ENCODE results near the gene TMEM30B.

Gene TMEM30B

DNA sequence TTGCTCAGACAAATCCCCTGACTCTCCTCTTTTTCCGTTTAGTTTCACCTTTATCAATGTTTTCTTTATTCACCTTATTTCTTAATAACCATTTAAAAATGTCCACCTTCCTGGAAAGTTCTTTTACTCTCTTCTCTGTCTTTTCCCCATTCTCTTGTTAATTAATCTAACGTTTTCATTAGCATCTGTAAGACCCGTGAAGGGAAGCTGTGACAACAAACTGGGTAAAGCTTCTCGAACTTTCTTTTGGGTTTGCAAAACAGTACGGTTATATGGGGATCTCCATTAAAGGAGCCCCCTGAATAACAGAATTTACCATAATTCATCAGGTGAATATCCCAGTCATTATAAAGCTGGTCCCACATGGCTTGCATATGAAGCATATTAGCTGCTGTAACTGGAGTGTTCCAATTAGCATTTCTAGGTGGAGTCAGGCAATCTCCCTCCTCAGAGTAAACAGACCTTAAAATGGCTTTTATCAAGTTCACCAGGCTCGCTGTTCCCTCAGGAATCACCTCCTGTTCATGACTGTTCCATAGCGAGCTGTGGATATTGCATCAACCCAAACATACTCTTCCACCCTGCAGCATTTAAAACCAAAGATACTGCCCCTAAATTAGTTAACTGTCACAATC lies 42.4 kb downstream of the TMEM30B start:
- DNase-seq (ENCODE audit: low read depth in 2 of 2): no peak

DNA sequence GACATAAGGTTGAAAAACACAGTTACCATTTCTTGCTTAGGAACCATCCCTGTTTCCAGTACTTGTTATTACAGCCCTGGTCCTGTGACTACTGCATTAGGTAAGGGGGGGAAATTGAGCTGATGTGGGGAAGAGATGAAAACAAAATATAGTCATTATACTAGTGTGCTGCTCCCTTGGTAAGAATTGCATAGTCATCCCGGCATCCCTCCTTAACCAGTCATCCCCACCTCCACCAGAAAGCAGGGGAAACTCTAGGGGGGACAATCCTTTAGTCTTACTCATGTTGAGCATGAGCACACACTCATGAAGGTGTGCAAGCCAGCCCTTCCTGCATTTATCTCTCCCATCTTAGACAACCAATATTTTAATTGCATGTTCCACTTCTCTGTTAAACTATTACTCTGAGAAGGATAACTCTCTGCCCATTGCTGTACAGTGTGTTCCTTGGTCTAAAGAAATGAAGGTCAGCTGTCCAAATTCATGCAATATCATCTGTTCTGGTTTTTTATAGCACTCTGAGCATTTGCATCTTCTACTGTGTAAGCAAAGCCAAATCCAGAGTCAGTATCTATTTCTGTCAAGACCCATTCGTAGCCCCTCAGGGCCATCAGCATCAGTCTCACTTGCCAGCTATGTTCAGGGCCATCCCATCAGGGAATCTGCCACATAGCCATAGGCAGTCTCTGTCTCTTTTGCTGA lies 46.8 kb downstream of the TMEM30B start:
- no peak for DNase-seq (ENCODE audit: low read depth in 2 of 2)

- DNase-seq (ENCODE audit: low read depth in 2 of 2): no peak
Measured at GRCh38 chr14:61233436-61233956, 47.6 kb downstream of the TMEM30B start.

- no peak for DNase-seq (ENCODE audit: low read depth in 2 of 2)
Measured at GRCh38 chr14:61231810-61232209, 49.3 kb downstream of the TMEM30B start.

DNA sequence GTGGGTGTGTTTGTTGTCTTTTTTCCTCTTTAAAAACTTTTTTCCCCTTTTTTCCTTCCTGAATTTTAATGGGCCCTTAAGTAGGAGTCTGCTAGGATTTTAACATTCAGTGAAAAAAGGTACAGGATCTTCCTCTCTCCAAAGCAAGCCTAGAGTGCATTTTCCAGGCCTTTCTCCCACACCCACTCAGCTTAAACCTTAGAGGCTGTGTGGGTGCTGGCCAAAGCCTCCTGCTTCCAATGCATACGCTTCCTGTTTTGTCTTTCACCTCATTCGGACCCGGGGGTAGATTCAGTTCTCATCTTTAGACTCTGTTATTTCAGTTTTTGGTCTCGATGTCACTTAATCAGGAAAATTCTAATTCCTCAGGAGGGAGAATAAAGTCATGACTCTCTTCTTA lies 51.2 kb downstream of the TMEM30B start:
- DNase-seq (ENCODE audit: low read depth in 2 of 2): no peak

DNA sequence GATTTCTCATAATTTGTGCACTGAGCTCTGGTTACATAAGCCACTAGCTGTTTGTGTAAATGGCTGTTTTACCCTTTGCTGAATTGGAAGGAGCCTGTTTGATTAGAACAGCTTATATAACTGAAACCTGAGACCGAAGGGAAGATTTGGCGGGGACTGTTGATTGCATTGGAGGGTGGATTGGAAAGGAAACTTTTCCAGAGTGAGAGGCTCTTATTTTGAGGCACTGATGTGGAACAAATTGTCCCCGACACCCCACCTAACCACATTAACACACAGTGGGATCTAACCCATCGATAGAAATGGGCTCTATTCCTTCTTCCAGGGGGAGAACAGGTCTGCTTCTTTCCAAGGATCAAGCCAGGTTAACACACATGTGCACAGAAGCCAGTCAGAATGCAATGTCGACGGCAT lies 51.7 kb downstream of the TMEM30B start:
- no peak for DNase-seq (ENCODE audit: low read depth in 2 of 2)

GRCh38 chr14:61227884-61228591 lies 53.1 kb downstream of the TMEM30B start:
- no peak for DNase-seq (ENCODE audit: low read depth in 2 of 2)

All from stimulated activated CD4-positive, alpha-beta T cell treated with anti-CD3 and anti-CD28 coated beads, Interleukin-15, amount 100 ng/mL, for 48 hours (primary cell).